ENCODE measurements around the gene EBF3. TPM values are rescaled to one million over a fixed set of nuclear protein-coding genes. Genes with fewer than 3 reads are reported as not detected.

Gene EBF3
- total and polyA plus RNA-seq, 11 donors = 3.6 to 8.8 (median 5.4) TPM

DNA sequence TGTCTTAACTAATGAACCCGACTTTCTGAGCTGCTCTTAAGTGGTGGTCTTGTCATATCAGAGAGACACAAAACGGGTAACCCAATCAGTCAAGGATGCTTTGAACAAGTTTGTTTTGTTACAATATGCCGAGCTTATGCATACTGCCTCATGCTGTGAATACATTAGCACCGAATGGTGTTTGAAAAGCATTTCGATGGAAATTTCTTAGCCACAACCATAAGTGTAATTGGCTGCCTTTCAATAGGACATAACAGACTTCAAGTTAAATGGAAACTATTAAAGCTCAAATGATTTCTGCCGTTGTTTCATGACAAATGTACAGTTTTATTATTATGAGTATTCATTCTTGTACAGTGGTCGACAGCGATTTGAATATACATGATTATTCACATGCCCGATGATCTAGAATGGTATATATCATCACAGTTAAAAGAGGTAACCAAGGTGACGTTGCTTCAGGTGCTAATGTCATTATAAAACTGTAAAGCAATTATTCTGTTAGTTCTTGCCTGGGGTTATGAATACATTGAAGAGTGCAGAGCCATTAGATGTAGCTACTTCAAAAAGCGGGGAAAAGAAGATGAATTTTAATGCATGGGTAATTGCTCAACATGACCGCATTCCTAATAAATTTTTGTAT is 118.8 kb downstream of the EBF3 start:
- Histone ChIP-seq H3K36me3 (peaks cover 0 to 91% (median 41%) of the 10 kb centered on the region in 9 donors), H3K27me3 (no peaks in the 10 kb centered on the region), H3K4me1 (no peaks in the 10 kb centered on the region), H3K27ac (no peak overlapping the region), H3K9me3 (no peaks in the 10 kb centered on the region), H3K4me3 (no peak overlapping the region)
- DNase-seq (no peak), ATAC-seq (no peak)
- intact Hi-C loops (cut with DNase I) = no loop called here
- TF ChIP-seq, protein P1, sequence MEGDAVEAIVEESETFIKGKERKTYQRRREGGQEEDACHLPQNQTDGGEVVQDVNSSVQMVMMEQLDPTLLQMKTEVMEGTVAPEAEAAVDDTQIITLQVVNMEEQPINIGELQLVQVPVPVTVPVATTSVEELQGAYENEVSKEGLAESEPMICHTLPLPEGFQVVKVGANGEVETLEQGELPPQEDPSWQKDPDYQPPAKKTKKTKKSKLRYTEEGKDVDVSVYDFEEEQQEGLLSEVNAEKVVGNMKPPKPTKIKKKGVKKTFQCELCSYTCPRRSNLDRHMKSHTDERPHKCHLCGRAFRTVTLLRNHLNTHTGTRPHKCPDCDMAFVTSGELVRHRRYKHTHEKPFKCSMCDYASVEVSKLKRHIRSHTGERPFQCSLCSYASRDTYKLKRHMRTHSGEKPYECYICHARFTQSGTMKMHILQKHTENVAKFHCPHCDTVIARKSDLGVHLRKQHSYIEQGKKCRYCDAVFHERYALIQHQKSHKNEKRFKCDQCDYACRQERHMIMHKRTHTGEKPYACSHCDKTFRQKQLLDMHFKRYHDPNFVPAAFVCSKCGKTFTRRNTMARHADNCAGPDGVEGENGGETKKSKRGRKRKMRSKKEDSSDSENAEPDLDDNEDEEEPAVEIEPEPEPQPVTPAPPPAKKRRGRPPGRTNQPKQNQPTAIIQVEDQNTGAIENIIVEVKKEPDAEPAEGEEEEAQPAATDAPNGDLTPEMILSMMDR (IDR thresholded peaks at IDR 0.05) = no peak
- TF ChIP-seq POLR2A (IDR thresholded peaks at IDR 0.05) = no peak
- WGBS, 4 donors = 84 to 85% (median 85%) methylated on average over 12 of the region's 12 CpGs

DNA sequence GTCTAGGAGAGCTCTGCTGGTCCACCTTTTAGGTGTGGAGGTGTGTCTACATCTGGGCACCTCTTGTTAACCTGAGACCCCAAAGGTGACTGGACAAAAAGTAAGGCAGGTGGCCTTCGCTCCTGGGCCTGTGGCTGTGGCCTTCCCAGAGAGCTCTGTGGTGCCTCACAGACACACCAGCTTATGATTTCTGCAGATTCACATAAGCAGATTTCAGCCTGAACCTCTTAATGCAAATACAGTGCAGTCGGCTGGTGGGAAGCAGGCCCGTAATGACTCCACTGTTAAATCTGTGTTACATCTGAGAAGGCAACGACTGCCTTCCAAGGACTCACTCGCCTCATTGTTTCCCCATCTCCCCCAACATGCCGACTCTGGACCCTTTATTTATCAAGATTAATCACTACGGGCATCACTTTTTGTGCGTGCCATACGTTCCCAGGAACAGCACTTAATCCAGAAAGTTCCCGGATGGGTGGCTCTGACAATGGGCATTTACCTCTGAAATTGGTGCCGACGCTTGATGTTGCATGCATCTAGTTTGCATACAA is 119.8 kb downstream of the EBF3 start:
- TF ChIP-seq POLR2A (IDR thresholded peaks at IDR 0.05) = no peak
- TF ChIP-seq, protein P1 (IDR thresholded peaks at IDR 0.05) = no peak
- WGBS, 4 donors = 86 to 91% (median 89%) methylated on average over 12 of the region's 12 CpGs
- Histone ChIP-seq H3K9me3 (no peaks in the 10 kb centered on the region), H3K27me3 (no peaks in the 10 kb centered on the region), H3K27ac (no peak overlapping the region), H3K4me3 (no peak overlapping the region), H3K4me1 (no peaks in the 10 kb centered on the region), H3K36me3 (peaks cover 0 to 98% (median 50%) of the 10 kb centered on the region in 9 donors)
- ATAC-seq = no peak
- DNase-seq = no peak
- intact Hi-C loops (cut with DNase I) = no loop called here

DNA sequence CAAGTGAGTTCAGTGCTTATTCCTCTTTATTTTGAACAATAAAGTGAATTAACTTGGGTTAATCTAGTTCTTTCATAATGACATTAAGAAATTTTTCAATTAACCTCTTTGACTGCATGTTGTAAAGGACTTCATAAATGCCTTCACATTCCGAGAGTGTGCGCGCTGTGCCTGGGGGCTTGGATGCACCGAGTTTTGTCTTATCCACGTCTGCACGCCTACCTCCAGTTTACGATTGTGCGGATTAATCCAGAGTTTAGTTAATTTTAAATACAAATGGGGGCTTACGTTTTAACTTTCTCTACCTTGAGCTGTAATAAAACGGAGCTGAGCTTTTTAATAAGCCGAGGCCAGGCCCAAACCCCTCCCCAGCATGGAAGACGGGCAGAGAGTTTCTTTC is 120.4 kb downstream of the EBF3 start:
- no peak for TF ChIP-seq POLR2A (IDR thresholded peaks at IDR 0.05)
- TF ChIP-seq, protein P1 (IDR thresholded peaks at IDR 0.05) = no peak
- Histone ChIP-seq H3K4me1 (no peaks in the 10 kb centered on the region), H3K9me3 (no peaks in the 10 kb centered on the region), H3K4me3 (no peak overlapping the region), H3K27me3 (no peaks in the 10 kb centered on the region), H3K36me3 (peaks cover 0 to 100% (median 56%) of the 10 kb centered on the region in 9 donors), H3K27ac (no peak overlapping the region)
- DNase-seq (no peak), ATAC-seq (no peak)
- 95 to 96% (median 96%) methylated on average over 12 of the region's 12 CpGs for WGBS, 4 donors
- intact Hi-C loops (cut with DNase I) = no loop called here

DNA sequence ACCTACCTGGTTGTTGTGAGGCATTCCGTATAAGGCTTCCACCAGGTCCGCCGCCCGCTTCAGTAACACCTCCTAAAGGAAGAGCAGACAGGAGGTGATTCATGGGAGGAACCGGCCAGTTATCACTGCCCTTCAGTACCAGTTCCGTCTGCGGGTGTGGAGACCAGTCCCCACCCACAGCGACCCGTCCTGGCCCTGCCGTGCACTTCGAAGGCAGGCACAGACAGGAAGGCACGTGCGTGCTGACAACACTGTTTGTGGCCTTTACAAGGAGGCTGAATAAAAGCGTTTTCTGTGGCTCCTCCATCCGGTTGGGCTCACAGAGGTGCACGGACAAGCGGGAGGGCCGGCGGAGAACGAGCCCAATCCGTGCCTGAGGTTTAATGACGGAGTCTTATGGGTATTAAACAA is 120.9 kb downstream of the EBF3 start:
- H3K4me3 ChIP-seq = no peak overlapping the region
- H3K27ac ChIP-seq = no peak overlapping the region
- H3K27me3 ChIP-seq = no peaks in the 10 kb centered on the region
- no peak for ATAC-seq
- no peak for DNase-seq
- intact Hi-C loops (cut with DNase I) = no loop called here
- no peaks in the 10 kb centered on the region for H3K9me3 ChIP-seq
- no peak for TF ChIP-seq POLR2A (IDR thresholded peaks at IDR 0.05)
- TF ChIP-seq, protein P1 (IDR thresholded peaks at IDR 0.05) = no peak
- peaks cover 0 to 100% (median 62%) of the 10 kb centered on the region in 9 donors for H3K36me3 ChIP-seq
- no peaks in the 10 kb centered on the region for H3K4me1 ChIP-seq
- 91 to 95% (median 92%) methylated on average over 21 to 22 of the region's 22 CpGs for WGBS, 4 donors
